AG20443 (cell line): ENCODE measurements around the gene GBP6.
"Not testable (repeated sequence)": the region's sequence is repeated elsewhere in the genome, so short reads cannot be mapped to it uniquely, and the experiment has no call there.

Source experiments
- DNase-seq: peaks from one replicate; pipeline ENCODE4 v3.0.0; 2012; ENCODE audit warnings: low spot score, mixed read lengths

Gene GBP6

GRCh38 chr1:89369331-89369730, 5.5 kb downstream of the GBP6 start:
- no peak for DNase-seq

GRCh38 chr1:89373810-89374209, 10.0 kb downstream of the GBP6 start:
- not testable (repeated sequence) for DNase-seq

GRCh38 chr1:89378001-89378400, 14.1 kb downstream of the GBP6 start:
- DNase-seq = no peak

- DNase-seq = no peak
Observed at GRCh38 chr1:89381618-89382017, 17.8 kb downstream of the GBP6 start.

- DNase-seq = no peak
Observed at GRCh38 chr1:89382479-89382878, 18.6 kb downstream of the GBP6 start.

- DNase-seq = no peak
Observed at GRCh38 chr1:89383185-89383584, 19.3 kb downstream of the GBP6 start.

- DNase-seq = no peak
Observed at GRCh38 chr1:89390707-89391106, 26.8 kb downstream of the GBP6 start.

- DNase-seq = no peak
Observed at GRCh38 chr1:89391686-89392085, 27.8 kb downstream of the GBP6 start.

- no peak for DNase-seq
Observed at GRCh38 chr1:89394851-89395250, 31.0 kb downstream of the GBP6 start.

- DNase-seq = no peak
Observed at GRCh38 chr1:89396902-89397301, 33.0 kb downstream of the GBP6 start.

GRCh38 chr1:89405275-89405929, 41.5 kb downstream of the GBP6 start:
- no peak for DNase-seq

GRCh38 chr1:89407360-89407759, 43.5 kb downstream of the GBP6 start:
- DNase-seq = no peak

GRCh38 chr1:89407768-89408167, 43.9 kb downstream of the GBP6 start:
- not testable (repeated sequence) for DNase-seq

- DNase-seq = no peak
Observed at GRCh38 chr1:89425056-89425455, 61.2 kb downstream of the GBP6 start.

- no peak for DNase-seq
Observed at GRCh38 chr1:89429062-89429461, 65.2 kb downstream of the GBP6 start.

- not testable (repeated sequence) for DNase-seq
Observed at GRCh38 chr1:89429681-89430080, 65.8 kb downstream of the GBP6 start.

GRCh38 chr1:89433421-89433820, 69.6 kb downstream of the GBP6 start:
- no peak for DNase-seq

GRCh38 chr1:89434058-89434780, 70.4 kb downstream of the GBP6 start:
- DNase-seq = not testable (repeated sequence)
